NCI-H128 (cell line): ENCODE measurements around the gene CCL13.
A peak's percentile ranks its signal among the peaks of the same experiment; 100 is the strongest.
"Not testable (repeated sequence)": the region's sequence is repeated elsewhere in the genome, so short reads cannot be mapped to it uniquely, and the experiment has no call there.

Experiments
- DNase-seq: peaks from one replicate; lab custom pipeline; 2025; ENCODE audit not compliant: unreplicated experiment; lab: John Stamatoyannopoulos, UW

Gene CCL13

DNA sequence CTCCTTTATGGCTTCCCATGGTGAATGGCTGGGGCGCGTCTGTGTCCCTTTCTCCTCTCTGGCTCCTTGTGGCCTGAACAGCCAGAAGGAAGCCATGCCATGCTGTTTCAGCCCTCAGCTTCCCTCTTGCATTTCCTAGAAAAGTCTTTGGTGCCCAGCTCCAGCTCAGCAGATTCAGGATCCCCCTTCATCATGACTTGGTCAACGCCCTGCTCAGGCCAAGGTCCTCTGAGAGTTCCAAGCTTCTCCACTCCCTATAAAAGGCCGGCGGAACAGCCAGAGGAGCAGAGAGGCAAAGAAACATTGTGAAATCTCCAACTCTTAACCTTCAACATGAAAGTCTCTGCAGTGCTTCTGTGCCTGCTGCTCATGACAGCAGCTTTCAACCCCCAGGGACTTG is at the start of gene CCL13:
CCL13 (plus strand) TSS at position 287 of the 400 bp plus-strand sequence; CDS start at position 334, 47 bp downstream.
- no peak for DNase-seq

DNA sequence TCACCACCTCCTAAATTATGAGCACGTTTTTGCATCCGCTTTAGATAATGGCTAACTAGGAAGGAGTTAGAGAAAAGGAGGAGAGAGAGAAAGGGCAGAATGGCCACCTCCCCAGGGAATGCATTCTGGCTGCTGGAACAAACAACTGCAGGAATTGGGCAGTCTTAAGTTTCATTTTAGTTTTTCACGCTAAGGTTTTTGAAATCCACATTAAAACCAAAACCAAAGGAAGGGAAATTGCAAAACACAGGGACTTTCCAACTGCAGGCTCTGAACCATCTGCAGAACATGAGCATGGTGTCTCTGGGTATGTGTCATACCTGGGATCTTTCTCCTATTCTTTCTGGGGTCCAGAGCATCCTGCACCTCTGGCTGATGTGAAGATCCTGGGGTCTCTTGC is 49.2 kb upstream of the CCL13 start:
- DNase-seq = no peak

DNA sequence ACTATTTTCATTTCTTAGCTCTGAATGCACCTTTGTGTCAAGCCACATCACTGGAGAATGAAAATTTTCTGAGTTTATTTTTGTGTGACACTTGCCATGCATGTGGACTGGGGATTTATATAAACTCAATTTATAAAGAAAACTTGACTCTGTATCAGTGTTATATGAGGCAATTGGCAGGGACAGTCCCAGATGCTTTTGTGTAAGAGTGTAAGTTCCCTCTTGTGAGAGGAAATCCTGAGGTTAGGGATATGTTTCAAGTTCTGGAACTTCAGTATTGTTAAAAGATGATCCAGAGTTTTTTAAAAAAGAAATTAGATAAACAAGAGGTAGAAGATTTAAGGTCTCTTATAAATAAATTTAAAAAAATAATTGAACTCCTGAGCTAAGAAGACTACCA is 47.9 kb upstream of the CCL13 start:
- DNase-seq = no peak

DNA sequence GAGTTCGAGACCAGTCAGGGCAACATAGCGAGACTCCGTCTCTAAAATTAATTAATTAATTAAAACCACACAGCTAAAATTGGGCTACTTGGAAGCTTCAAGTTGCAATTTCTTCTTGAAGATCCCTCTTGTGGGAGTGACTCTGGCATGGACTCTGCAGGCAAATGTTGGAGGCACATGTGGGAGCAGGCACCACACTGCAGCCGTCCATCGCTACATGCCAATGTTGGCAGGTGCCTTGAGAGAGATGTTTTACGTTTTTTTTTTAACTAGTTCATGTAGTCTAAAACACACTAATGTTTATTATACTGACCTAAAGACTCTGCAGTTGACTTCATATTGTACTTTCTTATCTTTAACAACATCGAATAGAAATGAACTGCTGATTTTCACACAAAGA is 45.0 kb upstream of the CCL13 start:
- no peak for DNase-seq

DNA sequence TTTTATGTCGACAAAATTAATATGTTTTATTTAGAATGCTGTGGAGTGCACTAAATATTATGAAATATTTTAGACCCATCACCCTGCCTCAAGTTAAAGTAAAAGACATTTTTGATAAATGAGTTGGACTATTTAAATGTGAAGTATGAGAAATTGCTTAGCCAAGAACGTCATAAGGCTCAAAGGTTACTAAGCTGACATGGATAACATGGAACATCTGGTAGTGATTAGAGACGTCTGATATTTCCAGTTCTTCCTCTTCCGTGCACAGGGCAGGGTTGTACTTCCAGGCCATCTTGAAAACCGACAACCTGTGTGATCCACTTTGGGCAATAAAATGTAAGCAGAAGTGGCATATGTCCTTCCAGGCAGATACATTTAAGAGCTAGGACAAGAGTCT is 44.2 kb upstream of the CCL13 start:
- no peak for DNase-seq

DNA sequence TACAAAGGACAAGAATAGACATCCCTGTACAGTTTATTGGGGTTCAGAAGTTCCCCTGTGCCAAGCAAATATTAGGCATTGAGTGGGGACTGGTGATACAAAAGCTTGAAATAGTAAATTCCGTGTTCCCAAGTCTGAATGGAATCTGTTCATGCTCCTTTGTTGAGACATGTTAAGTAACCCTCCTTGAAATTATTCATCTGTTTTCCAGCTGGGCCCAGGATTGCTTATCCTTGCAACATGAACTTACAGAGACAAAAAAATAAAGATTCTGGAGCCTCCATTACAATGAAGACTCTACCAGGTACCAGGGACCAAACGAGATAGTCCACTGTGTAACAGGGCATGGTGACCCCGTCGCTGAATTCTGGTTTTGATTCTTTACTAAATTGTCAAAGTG is 43.1 kb upstream of the CCL13 start:
- no peak for DNase-seq

DNA sequence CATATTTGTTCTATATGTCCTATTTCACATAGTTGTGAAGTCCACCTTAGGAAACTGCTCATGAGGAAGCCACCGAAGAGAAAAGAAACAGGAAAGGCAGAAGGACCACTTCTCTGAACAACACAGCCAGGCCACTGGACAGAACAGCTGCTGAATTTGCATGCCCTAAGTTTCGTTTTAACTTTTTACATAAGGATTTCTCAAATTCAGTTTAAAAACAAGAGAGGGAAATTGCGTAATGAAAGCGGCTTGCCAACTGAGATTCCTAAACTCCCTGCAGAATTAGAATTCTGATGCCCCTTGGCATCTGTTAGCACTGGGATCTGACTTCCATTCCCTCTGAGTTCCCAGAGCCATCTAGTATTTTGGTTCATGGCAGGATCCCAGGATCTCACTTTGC is 42.0 kb upstream of the CCL13 start:
- no peak for DNase-seq

DNA sequence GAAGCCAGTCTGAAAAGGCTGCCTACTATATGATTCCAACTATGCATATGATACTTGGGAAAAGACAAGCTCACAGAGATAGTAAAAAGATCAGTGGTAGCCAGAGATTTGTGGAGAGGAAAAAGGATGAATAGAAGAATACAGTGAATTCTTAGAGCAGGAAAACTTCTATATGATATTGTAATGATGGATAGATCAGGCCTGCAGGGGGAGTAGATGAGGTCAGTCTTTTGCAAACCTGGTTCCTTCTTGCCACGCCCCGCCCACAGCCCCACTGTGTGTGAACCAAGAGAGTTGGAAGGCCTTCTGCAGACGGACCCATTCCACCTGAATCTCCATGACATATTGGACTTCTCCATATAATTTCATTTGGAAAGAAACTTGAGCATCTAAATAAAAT is 37.8 kb upstream of the CCL13 start:
- no peak for DNase-seq

DNA sequence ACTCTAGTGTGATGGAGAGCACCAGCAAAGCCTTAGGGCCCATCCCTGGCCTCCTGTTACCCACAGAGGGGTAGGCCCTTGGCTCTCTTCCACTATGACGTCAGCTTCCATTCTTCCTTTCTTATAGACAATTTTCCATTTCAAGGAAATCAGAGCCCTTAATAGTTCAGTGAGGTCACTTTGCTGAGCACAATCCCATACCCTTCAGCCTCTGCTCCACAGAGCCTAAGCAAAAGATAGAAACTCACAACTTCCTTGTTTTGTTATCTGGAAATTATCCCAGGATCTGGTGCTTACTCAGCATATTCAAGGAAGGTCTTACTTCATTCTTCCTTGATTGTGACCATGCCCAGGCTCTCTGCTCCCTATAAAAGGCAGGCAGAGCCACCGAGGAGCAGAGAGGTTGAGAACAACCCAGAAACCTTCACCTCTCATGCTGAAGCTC is 37.2 kb upstream of the CCL13 start, which contains the start of gene CCL8:
CCL8 (plus strand) TSS at position 397 of the 445 bp plus-strand sequence. CDS start 67 bp downstream, outside the sequence.
- DNase-seq = no peak

DNA sequence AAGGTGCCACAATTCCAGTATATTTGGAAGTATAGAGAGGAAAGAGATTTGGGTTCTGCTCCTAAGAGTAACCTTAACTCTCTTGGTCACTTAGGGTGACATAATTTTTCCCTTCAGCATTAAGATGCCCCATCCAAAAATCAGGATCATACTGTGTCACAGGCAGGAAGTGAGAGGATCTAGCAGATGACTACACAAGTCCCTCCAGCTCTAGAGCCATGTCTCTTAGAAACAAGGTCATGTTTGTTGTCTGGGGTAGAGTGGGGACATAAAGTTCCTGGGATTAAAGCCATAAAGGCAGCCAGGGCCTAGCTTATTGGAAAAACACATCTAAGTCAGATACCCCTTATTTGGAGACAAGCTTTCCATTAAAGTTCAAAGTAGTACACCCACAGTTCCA is 34.3 kb upstream of the CCL13 start:
- no peak for DNase-seq

DNA sequence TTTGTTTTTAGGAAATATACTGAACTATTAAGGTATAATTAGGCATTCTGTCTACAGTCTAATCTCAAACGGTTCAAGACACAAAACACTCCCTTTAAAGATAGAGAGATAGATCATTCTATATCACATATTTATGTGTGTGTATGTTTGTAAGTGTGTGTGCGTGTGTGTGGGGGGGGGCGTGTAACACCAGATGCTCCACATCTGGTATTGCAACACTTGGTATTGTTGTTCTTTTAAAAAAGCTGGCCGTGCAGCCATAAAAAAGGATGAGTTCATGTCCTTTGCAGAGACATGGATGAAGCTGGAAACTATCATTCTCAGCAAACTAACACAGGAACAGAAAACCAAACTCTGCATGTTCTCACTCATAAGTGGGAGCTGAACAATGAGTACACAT is 28.7 kb upstream of the CCL13 start:
- not testable (repeated sequence) for DNase-seq

DNA sequence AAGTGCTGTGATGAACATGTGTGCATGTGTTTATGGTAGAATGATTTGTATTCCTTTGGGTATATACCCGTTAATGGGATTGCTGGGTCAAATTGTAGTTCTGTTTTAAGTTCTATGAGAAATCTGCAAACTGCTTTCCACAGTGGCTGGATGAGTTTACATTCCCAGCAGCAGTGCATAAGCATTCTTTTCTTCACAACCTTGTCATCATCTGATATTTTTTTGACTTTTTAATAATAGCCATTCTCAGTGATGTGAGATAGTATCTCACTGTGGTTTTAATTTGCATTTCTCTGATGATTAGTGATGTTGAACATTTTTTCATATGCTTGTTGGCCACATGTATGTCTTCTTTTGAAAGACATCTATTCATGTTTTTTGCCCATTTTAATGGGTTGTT is 18.6 kb upstream of the CCL13 start:
- DNase-seq = no peak

DNA sequence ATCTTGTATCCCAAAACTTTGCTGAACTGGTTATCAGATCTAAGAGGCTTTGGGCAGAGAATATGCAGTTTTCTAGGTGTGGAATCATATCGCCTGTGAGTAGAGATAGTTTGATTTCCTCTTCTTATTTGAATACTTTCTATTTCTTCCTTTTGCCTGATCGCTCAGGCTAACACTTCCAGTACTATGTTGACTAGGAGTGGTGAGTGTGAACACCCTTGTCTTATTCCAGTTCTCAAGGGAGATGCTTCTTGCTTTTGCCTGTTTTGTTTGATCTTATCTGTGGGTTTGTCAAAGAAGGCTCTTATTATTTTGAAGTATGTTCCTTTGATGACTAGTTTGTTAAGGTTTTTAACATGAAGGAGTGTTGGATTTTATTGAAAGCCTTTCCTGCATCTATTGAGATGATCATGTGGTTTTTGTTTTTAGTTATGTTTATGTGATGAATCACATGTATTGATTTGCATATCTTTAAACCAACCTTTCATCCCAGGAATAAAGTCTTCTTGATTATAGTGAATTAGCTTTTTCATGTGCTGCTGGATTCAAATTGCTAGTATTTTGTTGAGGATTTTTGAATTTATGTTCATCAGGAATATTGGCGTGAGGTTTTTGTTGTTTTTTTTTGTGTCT is 17.0 kb upstream of the CCL13 start:
- DNase-seq = no peak

DNA sequence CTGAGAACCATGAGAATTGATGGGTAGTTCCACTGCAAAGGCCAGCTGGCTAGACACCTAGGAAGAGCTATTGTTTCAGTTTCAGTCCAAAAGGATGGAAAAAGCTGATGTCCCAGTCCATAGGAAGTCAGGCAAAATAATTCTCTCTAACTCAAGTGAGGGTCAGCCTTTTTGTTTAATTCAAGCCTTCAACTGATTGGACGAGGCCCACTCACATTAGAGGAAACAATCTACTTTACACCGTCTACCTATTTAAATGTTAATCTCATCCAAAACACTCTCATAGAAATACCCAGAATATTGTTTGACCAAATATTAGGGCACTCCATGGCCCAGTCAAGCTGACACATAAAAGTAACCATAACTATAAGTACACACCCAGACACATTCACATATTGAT is 14.4 kb upstream of the CCL13 start:
- no peak for DNase-seq

DNA sequence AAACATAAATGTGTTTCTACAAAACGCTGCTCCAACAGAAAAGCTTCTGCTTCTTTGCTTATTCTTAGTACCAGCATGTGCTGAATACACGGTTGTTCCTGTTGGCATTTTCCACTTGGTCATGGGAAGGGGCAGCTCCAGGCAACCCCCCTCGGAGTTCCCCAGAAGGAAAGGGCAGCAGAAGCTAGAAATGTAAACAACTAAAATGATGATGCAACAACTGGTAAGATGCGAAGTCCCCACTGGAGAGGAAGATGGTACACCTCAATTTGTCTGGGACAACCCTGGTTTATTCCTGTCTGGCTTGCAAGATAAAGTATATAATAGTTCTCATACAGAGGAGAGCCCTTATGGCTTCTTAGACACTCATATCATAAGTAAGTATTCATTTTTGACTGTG is 9.2 kb upstream of the CCL13 start:
- no peak for DNase-seq

DNA sequence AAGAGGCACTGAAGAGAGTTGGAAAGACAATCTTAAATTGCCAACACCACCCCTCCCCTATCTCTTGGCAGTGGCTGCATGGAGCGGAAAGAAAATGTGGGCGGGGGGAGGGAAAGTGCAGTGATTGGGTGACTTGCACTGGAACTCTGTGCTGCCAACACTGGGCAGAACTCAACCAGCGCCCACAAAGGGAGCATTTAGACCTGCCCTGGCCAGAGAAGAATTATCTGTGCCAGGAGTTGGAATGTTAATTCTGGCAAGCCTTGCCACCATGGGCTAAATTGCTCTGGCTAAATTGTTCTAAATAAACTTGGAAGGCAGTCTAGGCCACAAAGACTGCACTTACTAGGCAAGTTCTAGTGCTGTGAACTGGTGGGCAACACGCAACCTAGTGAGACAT is 6.5 kb upstream of the CCL13 start:
- no peak for DNase-seq

DNA sequence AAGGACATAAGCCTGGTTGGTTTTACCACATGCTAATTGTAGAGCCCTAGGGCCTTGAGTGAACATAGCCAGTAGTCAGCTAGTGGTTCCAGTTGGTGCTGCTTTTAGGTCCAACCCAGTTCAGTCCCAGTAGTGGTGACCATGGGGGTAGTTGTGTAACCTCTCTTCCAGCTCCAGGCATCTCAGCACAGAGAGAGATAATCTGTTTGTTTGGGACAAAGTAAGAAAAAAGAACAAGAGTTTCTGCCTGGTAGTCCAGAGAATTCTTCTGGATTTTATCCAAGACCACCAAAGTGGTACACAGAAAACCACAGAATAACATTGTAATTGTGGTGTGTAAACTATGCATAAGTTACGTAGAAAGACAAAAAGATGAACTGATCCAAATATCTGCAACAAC is 5.2 kb upstream of the CCL13 start:
- DNase-seq = no peak

DNA sequence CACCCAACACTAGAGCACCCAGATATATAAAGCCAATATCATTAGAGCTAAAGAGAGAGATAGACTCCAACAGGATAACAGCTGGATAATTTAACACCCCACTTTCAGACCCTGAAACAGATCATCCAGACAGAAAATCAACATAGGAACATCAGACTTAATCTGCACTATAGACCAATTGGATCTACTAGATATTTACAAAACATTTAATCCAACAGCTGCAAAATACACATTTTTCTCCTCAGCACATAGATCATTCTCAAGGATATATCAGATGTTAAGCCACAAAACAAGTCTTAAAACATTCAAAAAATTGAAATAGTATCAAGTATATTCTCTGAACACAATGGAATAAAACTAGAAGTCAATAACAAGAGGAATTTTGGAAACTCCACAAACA is 4.1 kb upstream of the CCL13 start:
- no peak for DNase-seq

DNA sequence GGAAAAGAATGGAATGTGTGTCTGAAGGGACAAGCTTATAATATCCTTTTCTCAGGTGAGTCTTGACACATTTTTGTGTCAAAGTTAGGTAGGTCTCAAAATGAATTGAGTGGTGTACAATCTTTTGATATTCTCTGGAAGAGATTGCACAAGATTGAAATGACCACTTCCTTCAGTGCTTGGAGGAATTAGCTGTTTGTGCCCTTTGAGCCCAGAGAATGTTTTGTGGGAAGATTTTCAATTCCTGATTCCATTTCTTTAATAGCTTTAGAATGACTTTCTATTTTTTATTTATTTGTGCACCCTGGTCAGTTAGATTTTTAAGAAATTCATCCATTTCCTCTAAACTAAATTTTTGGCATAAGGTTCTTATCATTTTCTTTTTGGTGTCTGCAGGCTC is 1.6 kb upstream of the CCL13 start:
- DNase-seq = no peak

DNA sequence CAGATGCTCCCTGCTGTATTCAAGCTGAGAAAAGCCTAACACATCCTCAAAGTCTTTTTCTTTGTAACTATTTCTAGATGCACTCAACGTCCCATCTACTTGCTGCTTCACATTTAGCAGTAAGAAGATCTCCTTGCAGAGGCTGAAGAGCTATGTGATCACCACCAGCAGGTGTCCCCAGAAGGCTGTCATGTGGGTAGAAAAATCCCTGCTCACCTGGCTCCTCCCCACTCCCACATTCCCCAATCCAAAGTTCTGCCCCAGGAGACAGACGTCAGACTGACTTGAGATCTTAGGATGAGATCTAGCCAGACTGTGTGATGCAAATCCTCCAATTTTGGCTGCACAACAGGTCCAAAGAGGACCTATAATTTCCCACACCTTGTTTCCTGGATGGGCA is 1.1 kb downstream of the CCL13 start:
- DNase-seq = no peak

DNA sequence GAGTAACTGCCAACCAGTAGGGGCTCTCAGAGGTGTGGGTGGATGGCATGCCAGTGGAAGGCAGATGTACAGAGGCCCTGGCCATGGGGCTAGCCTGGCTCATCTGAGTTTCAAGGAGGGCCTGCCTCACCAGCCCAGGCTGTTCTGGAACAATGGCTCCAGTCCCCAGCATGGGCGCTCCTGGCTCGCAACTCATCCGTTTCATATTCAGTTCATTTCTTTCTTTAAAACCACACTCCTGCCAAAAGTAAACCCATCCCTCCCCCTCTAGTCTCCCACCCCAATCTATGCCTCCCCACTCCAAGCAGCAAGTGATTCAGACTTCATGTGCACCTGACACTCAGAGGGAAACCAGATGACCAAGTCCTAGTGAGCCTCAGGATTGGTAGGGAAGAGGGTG is 2.4 kb downstream of the CCL13 start:
- no peak for DNase-seq

DNA sequence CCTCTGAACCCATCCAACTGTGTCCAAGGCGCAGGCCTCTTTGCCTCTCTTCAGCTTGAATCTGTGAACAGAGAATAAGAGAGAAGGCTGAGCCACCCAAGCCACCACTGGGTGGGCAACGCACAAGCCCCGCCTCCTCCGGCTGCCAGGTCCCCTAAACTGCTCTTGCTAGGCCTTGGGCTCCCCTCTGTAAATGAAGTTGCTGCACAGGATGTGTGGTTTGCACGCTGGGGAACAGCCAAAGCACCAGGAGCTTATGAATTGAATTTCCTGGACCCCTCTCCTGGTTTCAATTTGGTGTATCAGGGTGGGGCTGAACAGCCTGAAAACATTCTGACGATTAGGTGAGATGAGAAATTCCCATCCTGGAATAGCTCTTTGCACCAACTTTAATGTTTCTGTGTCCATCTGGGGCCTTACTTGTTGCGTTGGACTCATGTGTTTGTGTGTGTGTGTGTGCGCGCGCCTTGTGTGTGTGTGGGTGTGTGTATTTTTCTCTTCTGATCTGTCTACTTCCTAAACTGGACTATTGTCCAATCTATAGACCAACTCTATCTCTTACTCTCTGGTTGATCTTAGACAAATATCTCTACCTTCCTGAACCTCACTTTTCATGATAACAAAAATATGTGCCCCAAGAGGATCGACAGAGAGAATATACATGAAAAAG is 4.5 kb downstream of the CCL13 start:
- no peak for DNase-seq

DNA sequence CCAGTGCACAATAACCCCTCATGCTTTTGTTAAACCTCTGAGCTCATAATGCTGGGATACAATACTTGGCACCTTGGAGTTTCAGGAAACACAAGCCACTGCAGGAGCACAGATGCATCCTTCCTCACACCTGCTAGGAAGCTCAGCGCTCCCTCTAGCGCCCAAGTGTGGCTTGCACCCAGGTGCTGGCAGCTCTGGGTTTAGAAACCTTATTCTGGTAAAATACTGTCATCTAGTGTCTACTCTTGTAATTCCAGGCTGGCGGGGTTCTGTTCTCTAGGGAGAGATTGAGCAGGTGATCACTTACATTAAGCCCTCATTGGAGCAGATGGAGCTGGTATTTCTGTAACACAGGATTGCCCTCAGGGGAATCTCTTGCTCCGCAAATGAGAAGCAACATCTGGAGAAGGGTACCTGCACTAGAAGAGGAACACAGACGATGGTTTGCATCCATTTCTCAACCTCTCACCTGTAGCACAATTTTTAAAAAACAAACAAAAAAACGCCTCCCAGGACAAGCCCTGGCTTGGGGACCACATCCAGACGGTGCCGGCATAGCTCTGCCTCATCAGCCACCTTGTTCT is 5.3 kb downstream of the CCL13 start:
- peak; percentile 40 for DNase-seq
